ENCODE measurements around the gene SERPINE1.

- no peak for TF ChIP-seq CTCF (IDR thresholded peaks at IDR 0.05; ENCODE audit: borderline replicate concordance, extremely low read depth, low read length, poor library complexity, severe bottlenecking)
- no peak for TF ChIP-seq EZH2 (IDR thresholded peaks at IDR 0.05; ENCODE audit: borderline replicate concordance, low read depth, low read length, severe bottlenecking)
These were observed 30.5 kb upstream of the SERPINE1 start for GRCh38 chr7:101096331-101096956.
